PFSK-1 (cell line): ENCODE data around the gene SUGT1.

Source experiments
- POLR2AphosphoS5 ChIP-seq: IDR thresholded peaks from 2 replicates; pipeline ENCODE4 v1.6.1; 2012; ENCODE audit warnings: low read depth, mild to moderate bottlenecking, control low read depth, low read length, moderate library complexity
- SIN3A ChIP-seq: IDR thresholded peaks from 2 replicates; pipeline ENCODE4 v1.6.1; 2012; ENCODE audit warnings: mild to moderate bottlenecking, low read length, moderate library complexity, borderline replicate concordance; ENCODE audit not compliant: insufficient read depth
- TAF1 ChIP-seq: IDR thresholded peaks from 2 replicates; pipeline ENCODE4 v1.6.1; 2012; ENCODE audit warnings: low read length, control low read depth, borderline replicate concordance; ENCODE audit not compliant: insufficient read depth
- TF ChIP-seq, protein P1 (sequence below), 2 experiments: IDR thresholded peaks; 2 replicates each; pipeline versions ENCODE4 v1.6.1 to v1.8.0; 2011 to 2012; ENCODE audit warnings: low read depth in 2 of 2, low read length in 2 of 2, control low read depth in 1 of 2, inconsistent platforms in 1 of 2, mild to moderate bottlenecking in 1 of 2, moderate library complexity in 1 of 2; ENCODE audit not compliant: insufficient read depth in 1 of 2

DNA sequence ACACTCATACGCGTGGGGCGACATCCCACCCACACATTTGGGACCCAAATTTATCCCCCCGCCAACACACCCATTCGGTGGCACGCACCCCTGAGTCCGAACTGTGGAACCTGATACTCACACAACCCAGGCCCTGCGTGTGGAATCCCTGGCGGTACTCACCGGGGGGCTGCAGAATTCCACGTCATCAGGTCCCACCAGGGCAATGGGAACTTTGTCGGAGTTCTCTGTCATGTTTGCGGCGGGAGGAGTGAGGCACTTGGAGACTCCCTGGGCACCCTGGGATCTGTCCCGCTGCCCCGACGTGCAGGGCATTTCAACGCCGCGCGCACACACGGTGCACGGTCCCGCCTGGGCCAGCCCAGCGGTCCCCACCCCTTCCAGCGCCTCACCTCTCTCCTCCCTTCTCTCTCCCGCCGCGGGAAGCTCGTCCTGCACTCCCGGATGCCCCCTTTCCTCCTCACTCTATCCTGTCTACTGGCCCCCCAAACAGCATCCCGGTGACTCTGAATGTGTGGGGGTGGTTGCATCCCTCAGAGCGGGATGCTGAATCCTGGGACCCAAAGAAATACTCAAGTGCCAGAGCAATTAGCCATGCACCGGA lies 86.9 kb downstream of the SUGT1 start, which contains the start of gene CNMD:
- TF ChIP-seq, protein P1, sequence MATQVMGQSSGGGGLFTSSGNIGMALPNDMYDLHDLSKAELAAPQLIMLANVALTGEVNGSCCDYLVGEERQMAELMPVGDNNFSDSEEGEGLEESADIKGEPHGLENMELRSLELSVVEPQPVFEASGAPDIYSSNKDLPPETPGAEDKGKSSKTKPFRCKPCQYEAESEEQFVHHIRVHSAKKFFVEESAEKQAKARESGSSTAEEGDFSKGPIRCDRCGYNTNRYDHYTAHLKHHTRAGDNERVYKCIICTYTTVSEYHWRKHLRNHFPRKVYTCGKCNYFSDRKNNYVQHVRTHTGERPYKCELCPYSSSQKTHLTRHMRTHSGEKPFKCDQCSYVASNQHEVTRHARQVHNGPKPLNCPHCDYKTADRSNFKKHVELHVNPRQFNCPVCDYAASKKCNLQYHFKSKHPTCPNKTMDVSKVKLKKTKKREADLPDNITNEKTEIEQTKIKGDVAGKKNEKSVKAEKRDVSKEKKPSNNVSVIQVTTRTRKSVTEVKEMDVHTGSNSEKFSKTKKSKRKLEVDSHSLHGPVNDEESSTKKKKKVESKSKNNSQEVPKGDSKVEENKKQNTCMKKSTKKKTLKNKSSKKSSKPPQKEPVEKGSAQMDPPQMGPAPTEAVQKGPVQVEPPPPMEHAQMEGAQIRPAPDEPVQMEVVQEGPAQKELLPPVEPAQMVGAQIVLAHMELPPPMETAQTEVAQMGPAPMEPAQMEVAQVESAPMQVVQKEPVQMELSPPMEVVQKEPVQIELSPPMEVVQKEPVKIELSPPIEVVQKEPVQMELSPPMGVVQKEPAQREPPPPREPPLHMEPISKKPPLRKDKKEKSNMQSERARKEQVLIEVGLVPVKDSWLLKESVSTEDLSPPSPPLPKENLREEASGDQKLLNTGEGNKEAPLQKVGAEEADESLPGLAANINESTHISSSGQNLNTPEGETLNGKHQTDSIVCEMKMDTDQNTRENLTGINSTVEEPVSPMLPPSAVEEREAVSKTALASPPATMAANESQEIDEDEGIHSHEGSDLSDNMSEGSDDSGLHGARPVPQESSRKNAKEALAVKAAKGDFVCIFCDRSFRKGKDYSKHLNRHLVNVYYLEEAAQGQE (IDR thresholded peaks at IDR 0.05; ENCODE audit: insufficient read depth in 1 of 2, low read depth in 2 of 2, low read length in 2 of 2) = no peak
- TF ChIP-seq POLR2AphosphoS5 (no peak), TAF1 (no peak), SIN3A (no peak)
